Activated CD4-positive, alpha-beta memory T cell treated with anti-CD3 and anti-CD28 coated beads for 36 hours (primary cell): Measurements from ENCODE around the gene PGM2. TPM values are rescaled to one million over a fixed set of nuclear protein-coding genes. Genes with fewer than 3 reads are reported as not detected.

ENCODE experiments used
- CTCF ChIA-PET: fragments of 350-600 bp; sonication (Branson Sonifier 250); formaldehyde crosslinking; loops from one replicate; lab custom pipeline; 2021; ENCODE audit warnings: antibody characterized with exemption, inconsistent platforms; lab: Charles Lee
- POLR2A ChIA-PET: fragments of 350-600 bp; sonication (Branson Sonifier 250); formaldehyde crosslinking; loops from one replicate; lab custom pipeline; 2021; ENCODE audit warnings: antibody characterized with exemption; lab: Charles Lee
- DNase-seq: peaks from one replicate; pipeline ENCODE4 v3.0.0-alpha.2; 2020
- H3K27ac Mint-ChIP-seq: one replicate; pipeline ENCODE4 v1.8.0; 2021; ENCODE audit warnings: mixed read lengths
- H3K27me3 Mint-ChIP-seq: one replicate; pipeline ENCODE4 v1.8.0; 2021; ENCODE audit warnings: mixed read lengths
- H3K36me3 Mint-ChIP-seq: one replicate; pipeline ENCODE4 v1.8.0; 2021; ENCODE audit warnings: mixed read lengths
- H3K4me1 Mint-ChIP-seq: one replicate; pipeline ENCODE4 v1.8.0; 2021; ENCODE audit warnings: low read depth, mixed read lengths
- H3K4me3 Mint-ChIP-seq: one replicate; pipeline ENCODE4 v1.8.0; 2021; ENCODE audit warnings: mild to moderate bottlenecking, mixed read lengths
- H3K9me3 Mint-ChIP-seq: one replicate; pipeline ENCODE4 v1.8.0; 2021; ENCODE audit warnings: mixed read lengths
- intact Hi-C: fragments of 100-400 bp; cut with micrococcal nuclease; formaldehyde crosslinking; loops from one replicate; pipeline ENCODE4 v1.15.1; 2023
- total RNA-seq, 2 experiments: library from RNA; stranded (reverse); gene quantifications; one replicate each; pipeline ENCODE4 v1.2.3, GENCODE V29; 2021

The PGM2 gene
- total RNA-seq, 2 experiments from 2014 or later: 65.7 to 66.0 TPM

- Mint-ChIP-seq H3K36me3 (no peaks in the 10 kb centered on the region), H3K4me1 (peaks cover 32% of the 10 kb centered on the region), H3K27me3 (no peaks in the 10 kb centered on the region), H3K27ac (no peak overlapping the region), H3K9me3 (no peaks in the 10 kb centered on the region), H3K4me3 (no peak overlapping the region)
- intact Hi-C loops: loop anchor here (5.0 kb wide), 1 partner anchor 67 kb away; no protein-coding TSS in a partner anchor
- ChIA-PET CTCF (no interaction called here), POLR2A (no interaction called here)
- DNase-seq: no peak
Observed at GRCh38 chr4:37905533-37906169, 79.2 kb downstream of the PGM2 start.

GRCh38 chr4:37908488-37909331, 82.2 kb downstream of the PGM2 start:
- intact Hi-C loops: loop anchor here (5.0 kb wide), 1 partner anchor 64 kb away; no protein-coding TSS in a partner anchor
- H3K4me1 Mint-ChIP-seq: peaks cover 25% of the 10 kb centered on the region
- H3K36me3 Mint-ChIP-seq: no peaks in the 10 kb centered on the region
- no peaks in the 10 kb centered on the region for H3K9me3 Mint-ChIP-seq
- ChIA-PET CTCF (no interaction called here), POLR2A (no interaction called here)
- no peak overlapping the region for H3K4me3 Mint-ChIP-seq
- DNase-seq: no peak
- H3K27me3 Mint-ChIP-seq: no peaks in the 10 kb centered on the region
- H3K27ac Mint-ChIP-seq: no peak overlapping the region

GRCh38 chr4:37909332-37910090, 83.0 kb downstream of the PGM2 start:
- H3K27me3 Mint-ChIP-seq: no peaks in the 10 kb centered on the region

GRCh38 chr4:37910091-37910486, 83.6 kb downstream of the PGM2 start:
- Mint-ChIP-seq H3K36me3 (no peaks in the 10 kb centered on the region), H3K9me3 (no peaks in the 10 kb centered on the region), H3K4me3 (no peak overlapping the region), H3K4me1 (peaks cover 22% of the 10 kb centered on the region), H3K27me3 (no peaks in the 10 kb centered on the region), H3K27ac (no peak overlapping the region)
- DNase-seq: no peak
- POLR2A ChIA-PET: no interaction called here
- intact Hi-C loops: no loop called here
- CTCF ChIA-PET: no interaction called here

More at GRCh38 chr4:37909332-37910090, 83.0 kb downstream of the PGM2 start:
- intact Hi-C loops: loop anchor here (5.0 kb wide), 1 partner anchor 63 kb away; no protein-coding TSS in a partner anchor
- ChIA-PET CTCF (no interaction called here), POLR2A (no interaction called here)
- no peaks in the 10 kb centered on the region for H3K9me3 Mint-ChIP-seq
- peaks cover 25% of the 10 kb centered on the region for H3K4me1 Mint-ChIP-seq
- no peak for DNase-seq
- no peak overlapping the region for H3K27ac Mint-ChIP-seq
- no peak overlapping the region for H3K4me3 Mint-ChIP-seq
- H3K36me3 Mint-ChIP-seq: no peaks in the 10 kb centered on the region

Other genes starting within 250 kb of the PGM2 start
- gene RELL1, start 140.3 kb upstream of the PGM2 start, total RNA-seq: 10 to 100 TPM; 15.0 to 16.0 TPM
- 10 to 100 TPM; 67.6 to 70.4 TPM for gene TBC1D1, start 64.4 kb downstream of the PGM2 start, total RNA-seq
- gene PTTG2, start 133.7 kb downstream of the PGM2 start, total RNA-seq: not detected